ENCODE measurements around the gene PGAM2. TPM values are rescaled to one million over a fixed set of nuclear protein-coding genes. Genes with fewer than 3 reads are reported as not detected.
A peak's percentile ranks its signal among the peaks of the same experiment; 100 is the strongest.

Gene PGAM2
- total RNA-seq, 2 donors from 2014 or later: 1.2 to 1.3 TPM

- Histone ChIP-seq H3K27ac (ENCODE audit: low read depth, low read length) (no peak overlapping the region), H3K4me3 (ENCODE audit: low read length) (no peak overlapping the region), H3K4me1 (ENCODE audit: control insufficient read depth, insufficient read depth, low read length) (no peaks in the 10 kb centered on the region), H3K27me3 (ENCODE audit: control insufficient read depth, insufficient read depth, low read length, poor library complexity, severe bottlenecking) (peaks cover 5% of the 10 kb centered on the region), H3K36me3 (ENCODE audit: control insufficient read depth, insufficient read depth, low read length) (no peaks in the 10 kb centered on the region), H3K9ac (ENCODE audit: extremely low read depth, low read length, poor library complexity, severe bottlenecking) (no peak overlapping the region), H3K9me3 (ENCODE audit: control insufficient read depth, low read length) (no peaks in the 10 kb centered on the region)
- 93% methylated on average over 3 of the region's 3 CpGs; no CpG with 5 or more reads in 1 of the 2 experiments for WGBS, 2 experiments (ENCODE audit: insufficient coverage in 1 of 2, insufficient read length in 1 of 2)
- Mint-ChIP-seq H3K27me3 (ENCODE audit: insufficient read depth) (peaks cover 21% of the 10 kb centered on the region), H3K4me1 (peaks cover 8% of the 10 kb centered on the region), H3K27ac (no peak overlapping the region), H3K4me3 (no peak overlapping the region), H3K36me3 (ENCODE audit: low read depth) (no peaks in the 10 kb centered on the region), H3K9me3 (no peaks in the 10 kb centered on the region)
- no peak for DNase-seq
- TF ChIP-seq CTCF (conservative IDR thresholded peaks at IDR 0.05): no peak
Measured at GRCh38 chr7:44101303-44101965, 36.1 kb upstream of the PGAM2 start.

GRCh38 chr7:44100458-44101302 lies 35.3 kb upstream of the PGAM2 start:
- H3K27me3 ChIP-seq (ENCODE audit: control insufficient read depth, insufficient read depth, low read length, poor library complexity, severe bottlenecking): peaks cover 5% of the 10 kb centered on the region
- TF ChIP-seq CTCF (conservative IDR thresholded peaks at IDR 0.05): no peak
- no peak overlapping the region for H3K4me3 ChIP-seq (ENCODE audit: low read length)
- H3K36me3 ChIP-seq (ENCODE audit: control insufficient read depth, insufficient read depth, low read length): no peaks in the 10 kb centered on the region
- no peaks in the 10 kb centered on the region for H3K9me3 ChIP-seq (ENCODE audit: control insufficient read depth, low read length)
- peaks cover 21% of the 10 kb centered on the region for H3K27me3 Mint-ChIP-seq (ENCODE audit: insufficient read depth)
- H3K36me3 Mint-ChIP-seq (ENCODE audit: low read depth): no peaks in the 10 kb centered on the region
- peaks cover 6% of the 10 kb centered on the region for H3K4me1 Mint-ChIP-seq
- no peaks in the 10 kb centered on the region for H3K9me3 Mint-ChIP-seq
- H3K4me1 ChIP-seq (ENCODE audit: control insufficient read depth, insufficient read depth, low read length): no peaks in the 10 kb centered on the region
- no peak overlapping the region for H3K4me3 Mint-ChIP-seq
- no peak for DNase-seq
- 89 to 90% methylated on average over 2 to 10 of the region's 10 CpGs for WGBS, 2 experiments (ENCODE audit: insufficient coverage in 1 of 2, insufficient read length in 1 of 2)
- no peak overlapping the region for H3K9ac ChIP-seq (ENCODE audit: extremely low read depth, low read length, poor library complexity, severe bottlenecking)
- H3K27ac ChIP-seq (ENCODE audit: low read depth, low read length): peak overlapping the region; percentile 51
- no peak overlapping the region for H3K27ac Mint-ChIP-seq

GRCh38 chr7:44099669-44100068 lies 34.3 kb upstream of the PGAM2 start:
- Histone ChIP-seq H3K36me3 (ENCODE audit: control insufficient read depth, insufficient read depth, low read length) (no peaks in the 10 kb centered on the region), H3K9ac (ENCODE audit: extremely low read depth, low read length, poor library complexity, severe bottlenecking) (no peak overlapping the region), H3K4me3 (ENCODE audit: low read length) (no peak overlapping the region), H3K4me1 (ENCODE audit: control insufficient read depth, insufficient read depth, low read length) (no peaks in the 10 kb centered on the region), H3K27me3 (ENCODE audit: control insufficient read depth, insufficient read depth, low read length, poor library complexity, severe bottlenecking) (peaks cover 5% of the 10 kb centered on the region), H3K9me3 (ENCODE audit: control insufficient read depth, low read length) (no peaks in the 10 kb centered on the region), H3K27ac (ENCODE audit: low read depth, low read length) (no peak overlapping the region)
- no peak for DNase-seq
- Mint-ChIP-seq H3K27me3 (ENCODE audit: insufficient read depth) (peaks cover 16% of the 10 kb centered on the region), H3K27ac (no peak overlapping the region), H3K4me1 (no peaks in the 10 kb centered on the region), H3K36me3 (ENCODE audit: low read depth) (no peaks in the 10 kb centered on the region), H3K4me3 (no peak overlapping the region), H3K9me3 (no peaks in the 10 kb centered on the region)
- WGBS, 2 experiments (ENCODE audit: insufficient coverage in 1 of 2, insufficient read length in 1 of 2): 90 to 92% methylated on average over 2 to 4 of the region's 4 CpGs
- TF ChIP-seq CTCF (conservative IDR thresholded peaks at IDR 0.05): no peak

All from endodermal cell (in vitro differentiated cells).